Measurements from ENCODE around the gene ZNF407.

Gene ZNF407

GRCh38 chr18:74626049-74626874 is 28.6 kb downstream of the ZNF407 start:
- DNase-seq (ENCODE audit: low read depth), result no peak

GRCh38 chr18:74630804-74631203 is 33.1 kb downstream of the ZNF407 start:
- no peak for DNase-seq (ENCODE audit: low read depth)

- DNase-seq (ENCODE audit: low read depth), result no peak
Observed at GRCh38 chr18:74631212-74631611, 33.5 kb downstream of the ZNF407 start.

- DNase-seq (ENCODE audit: low read depth), result no peak
Observed at GRCh38 chr18:74631623-74632350, 34.1 kb downstream of the ZNF407 start.

- no peak for DNase-seq (ENCODE audit: low read depth)
Observed at GRCh38 chr18:74632351-74632679, 34.6 kb downstream of the ZNF407 start.

- DNase-seq (ENCODE audit: low read depth), result no peak
Observed at GRCh38 chr18:74632856-74633255, 35.2 kb downstream of the ZNF407 start.

GRCh38 chr18:74633652-74634352 is 36.1 kb downstream of the ZNF407 start:
- no peak for DNase-seq (ENCODE audit: low read depth)

- DNase-seq (ENCODE audit: low read depth), result no peak
Observed at GRCh38 chr18:74635224-74635975, 37.7 kb downstream of the ZNF407 start.

GRCh38 chr18:74637070-74637469 is 39.4 kb downstream of the ZNF407 start:
- DNase-seq (ENCODE audit: low read depth), result no peak

GRCh38 chr18:74638210-74638609 is 40.5 kb downstream of the ZNF407 start:
- no peak for DNase-seq (ENCODE audit: low read depth)

- no peak for DNase-seq (ENCODE audit: low read depth)
Observed at GRCh38 chr18:74644713-74645112, 47.0 kb downstream of the ZNF407 start.

GRCh38 chr18:74645679-74646078 is 48.0 kb downstream of the ZNF407 start:
- no peak for DNase-seq (ENCODE audit: low read depth)

GRCh38 chr18:74651327-74652128 is 53.9 kb downstream of the ZNF407 start:
- no peak for DNase-seq (ENCODE audit: low read depth)

- DNase-seq (ENCODE audit: low read depth), result no peak
Observed at GRCh38 chr18:74652392-74652988, 54.8 kb downstream of the ZNF407 start.

GRCh38 chr18:74654638-74655037 is 57.0 kb downstream of the ZNF407 start:
- no peak for DNase-seq (ENCODE audit: low read depth)

GRCh38 chr18:74661008-74661407 is 63.3 kb downstream of the ZNF407 start:
- DNase-seq (ENCODE audit: low read depth), result no peak

- DNase-seq (ENCODE audit: low read depth), result no peak
Observed at GRCh38 chr18:74661691-74662090, 64.0 kb downstream of the ZNF407 start.

GRCh38 chr18:74662622-74663021 is 65.0 kb downstream of the ZNF407 start:
- DNase-seq (ENCODE audit: low read depth), result no peak

GRCh38 chr18:74665346-74665745 is 67.7 kb downstream of the ZNF407 start:
- DNase-seq (ENCODE audit: low read depth), result no peak

- DNase-seq (ENCODE audit: low read depth), result no peak
Observed at GRCh38 chr18:74665905-74666304, 68.2 kb downstream of the ZNF407 start.
